GM20000 (cell line): ENCODE measurements around the gene ITGB1BP1.

Source experiments
- DNase-seq: peaks from one replicate; pipeline ENCODE4 v3.0.0; 2012; ENCODE audit warnings: low spot score
- CTCF ChIP-seq: IDR thresholded peaks from 2 replicates; pipeline ENCODE4 v1.5.1; 2012; ENCODE audit warnings: mild to moderate bottlenecking, control low read depth; ENCODE audit errors: extremely low read depth, missing control alignments

Gene ITGB1BP1

DNA sequence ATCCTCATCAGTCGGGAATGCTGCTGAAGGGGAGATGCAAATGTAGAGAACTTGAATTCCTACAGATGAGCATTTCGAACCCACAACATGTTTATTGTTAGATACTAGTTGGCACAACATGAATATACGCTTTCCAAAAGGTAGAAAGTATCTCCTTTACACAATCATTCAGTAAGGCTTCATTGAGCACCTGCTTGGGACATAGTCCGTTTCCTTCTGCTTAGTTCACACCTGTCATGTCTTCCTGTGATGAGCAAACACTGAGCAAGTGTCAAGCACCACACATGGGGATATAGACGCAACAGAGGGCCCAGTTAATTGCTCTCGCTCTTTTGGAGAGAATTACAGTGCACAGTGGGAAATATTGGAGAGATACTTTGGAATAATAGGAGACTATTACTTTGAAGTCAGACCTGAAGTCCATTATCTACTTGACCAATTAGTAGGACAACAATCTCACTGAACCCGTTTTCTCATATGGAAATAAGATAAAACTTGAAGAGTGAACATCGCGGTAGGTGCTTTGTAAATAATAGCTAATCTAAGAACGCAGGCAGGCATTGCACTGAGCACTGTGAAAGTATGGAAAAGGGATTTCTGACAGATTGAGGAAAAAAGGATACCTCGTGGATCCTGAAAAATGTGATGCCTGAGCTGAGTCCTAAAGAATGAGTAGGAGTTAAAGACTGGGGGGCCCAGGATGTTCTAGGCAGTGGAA is 1.3 kb upstream of the ITGB1BP1 start:
- DNase-seq: no peak
- TF ChIP-seq CTCF: no peak

GRCh38 chr2:9423922-9424272 is 569 bp upstream of the ITGB1BP1 start:
- no peak for TF ChIP-seq CTCF
- peak; percentile 25 for DNase-seq

DNA sequence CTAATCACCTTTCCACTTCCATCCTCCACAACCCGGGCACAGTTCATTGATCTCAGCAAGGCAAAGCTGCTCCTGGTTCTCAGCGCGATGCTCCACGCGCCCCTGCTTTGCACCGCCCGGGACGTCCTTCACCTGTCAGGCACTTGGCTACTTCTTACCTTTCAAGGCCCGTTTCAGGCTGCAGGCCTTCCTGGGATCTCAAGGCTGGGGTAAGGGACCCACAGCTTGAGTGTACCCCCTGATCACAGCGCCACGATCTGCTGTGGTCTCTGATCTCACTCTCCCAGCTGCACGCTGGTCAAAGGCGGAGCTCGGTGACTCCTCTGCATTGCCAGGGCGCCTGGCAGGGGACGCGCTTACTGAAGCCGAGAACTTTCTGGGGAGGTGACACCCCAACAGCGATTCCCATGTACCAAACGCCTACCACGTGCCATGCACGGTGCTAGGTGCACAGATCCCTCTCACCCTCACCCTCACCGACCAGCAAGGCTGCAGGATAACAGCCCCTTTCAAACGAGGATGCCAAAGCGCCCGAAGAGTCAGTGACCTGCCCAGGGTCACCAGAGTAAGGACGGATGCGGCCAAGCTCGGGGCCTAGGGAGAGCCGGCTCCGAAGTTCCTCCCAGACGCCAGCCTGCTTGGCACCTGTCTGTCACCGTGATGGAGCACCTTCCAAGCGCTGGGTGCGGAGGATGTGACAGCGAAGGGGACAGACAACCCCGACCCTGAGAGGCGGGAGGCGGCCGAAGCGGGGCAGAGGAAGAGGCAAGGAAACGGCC is 818 bp downstream of the ITGB1BP1 start:
- DNase-seq: peak; percentile 60
- TF ChIP-seq CTCF: peak; percentile 10

DNA sequence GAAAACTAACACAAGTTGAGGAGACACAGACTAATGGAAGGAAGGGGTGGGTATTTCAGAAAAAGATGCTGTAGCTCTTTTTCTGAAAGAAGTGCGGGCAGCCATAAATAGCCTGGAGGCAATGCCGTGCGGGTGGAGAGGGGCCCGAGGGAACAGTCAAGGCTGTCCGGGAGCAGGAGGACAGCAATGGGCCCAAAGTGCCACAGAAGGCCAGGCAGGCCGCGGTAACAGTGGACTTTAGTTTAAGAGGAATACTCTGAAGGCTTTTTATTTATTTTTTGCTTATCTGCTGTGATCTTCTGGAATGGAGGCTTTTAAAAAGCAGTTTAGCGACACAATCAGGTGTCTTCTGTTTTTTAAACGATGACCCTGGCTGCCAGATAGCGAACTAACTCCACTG is 2.8 kb downstream of the ITGB1BP1 start:
- DNase-seq: no peak
- no peak for TF ChIP-seq CTCF

- DNase-seq: no peak
Observed at GRCh38 chr2:9419541-9419940, 3.8 kb downstream of the ITGB1BP1 start.

GRCh38 chr2:9418746-9419145 is 4.6 kb downstream of the ITGB1BP1 start:
- DNase-seq: no peak
- no peak for TF ChIP-seq CTCF

More at GRCh38 chr2:9419541-9419940, 3.8 kb downstream of the ITGB1BP1 start:
- no peak for TF ChIP-seq CTCF

- TF ChIP-seq CTCF: no peak
- DNase-seq: no peak
Observed at GRCh38 chr2:9417725-9418124, 5.6 kb downstream of the ITGB1BP1 start.
